ENCODE results near the gene RPS6KA1. TPM values are rescaled to one million over a fixed set of nuclear protein-coding genes. Genes with fewer than 3 reads are reported as not detected.

Gene RPS6KA1
- total RNA-seq, 6 experiments from 2014 or later: 6.2 to 42.6 (median 20.9) TPM

DNA sequence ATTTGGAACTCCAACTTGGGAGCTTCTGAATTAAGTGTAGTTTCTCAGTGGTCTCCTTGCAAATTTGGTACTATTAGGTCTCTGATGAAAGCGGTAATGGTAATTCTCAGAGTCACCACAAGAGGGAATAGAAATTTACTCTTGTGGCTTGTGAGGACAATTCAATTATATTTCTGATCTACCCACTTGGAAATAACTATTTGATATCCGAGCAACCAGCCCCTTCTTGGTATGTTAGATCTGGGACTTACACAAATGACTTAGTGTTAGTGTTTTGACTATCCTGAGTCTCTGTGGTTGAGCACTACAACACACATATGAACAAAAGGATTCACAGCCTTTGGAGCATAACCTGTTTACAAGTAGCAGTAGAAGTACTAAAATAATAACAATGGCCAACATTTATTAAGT lies 68.1 kb downstream of the RPS6KA1 start:
- no peak for DNase-seq
- Histone ChIP-seq H3K36me3 (no peaks in the 10 kb centered on the region), H3K27me3 (no peaks in the 10 kb centered on the region), H3K4me1 (peaks cover 0 to 5% (median 0%) of the 10 kb centered on the region in 4 donors), H3K9me3 (no peaks in the 10 kb centered on the region), H3K27ac (no peak overlapping the region), H3K4me3 (no peak overlapping the region)
- TF ChIP-seq POLR2A (IDR thresholded peaks at IDR 0.05): no peak
- TF ChIP-seq, protein P1, sequence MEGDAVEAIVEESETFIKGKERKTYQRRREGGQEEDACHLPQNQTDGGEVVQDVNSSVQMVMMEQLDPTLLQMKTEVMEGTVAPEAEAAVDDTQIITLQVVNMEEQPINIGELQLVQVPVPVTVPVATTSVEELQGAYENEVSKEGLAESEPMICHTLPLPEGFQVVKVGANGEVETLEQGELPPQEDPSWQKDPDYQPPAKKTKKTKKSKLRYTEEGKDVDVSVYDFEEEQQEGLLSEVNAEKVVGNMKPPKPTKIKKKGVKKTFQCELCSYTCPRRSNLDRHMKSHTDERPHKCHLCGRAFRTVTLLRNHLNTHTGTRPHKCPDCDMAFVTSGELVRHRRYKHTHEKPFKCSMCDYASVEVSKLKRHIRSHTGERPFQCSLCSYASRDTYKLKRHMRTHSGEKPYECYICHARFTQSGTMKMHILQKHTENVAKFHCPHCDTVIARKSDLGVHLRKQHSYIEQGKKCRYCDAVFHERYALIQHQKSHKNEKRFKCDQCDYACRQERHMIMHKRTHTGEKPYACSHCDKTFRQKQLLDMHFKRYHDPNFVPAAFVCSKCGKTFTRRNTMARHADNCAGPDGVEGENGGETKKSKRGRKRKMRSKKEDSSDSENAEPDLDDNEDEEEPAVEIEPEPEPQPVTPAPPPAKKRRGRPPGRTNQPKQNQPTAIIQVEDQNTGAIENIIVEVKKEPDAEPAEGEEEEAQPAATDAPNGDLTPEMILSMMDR (IDR thresholded peaks at IDR 0.05): peak; percentile 62 to 73 (median 65)
- 0% methylated on average over 2 of the region's 2 CpGs for WGBS (ENCODE audit: insufficient coverage, low coverage, low lambda C conversion rate, missing lambda C conversion rate)
- intact Hi-C loops (cut with DNase I): no loop called here
- ATAC-seq: peak; percentile 66 to 77 (median 70)

DNA sequence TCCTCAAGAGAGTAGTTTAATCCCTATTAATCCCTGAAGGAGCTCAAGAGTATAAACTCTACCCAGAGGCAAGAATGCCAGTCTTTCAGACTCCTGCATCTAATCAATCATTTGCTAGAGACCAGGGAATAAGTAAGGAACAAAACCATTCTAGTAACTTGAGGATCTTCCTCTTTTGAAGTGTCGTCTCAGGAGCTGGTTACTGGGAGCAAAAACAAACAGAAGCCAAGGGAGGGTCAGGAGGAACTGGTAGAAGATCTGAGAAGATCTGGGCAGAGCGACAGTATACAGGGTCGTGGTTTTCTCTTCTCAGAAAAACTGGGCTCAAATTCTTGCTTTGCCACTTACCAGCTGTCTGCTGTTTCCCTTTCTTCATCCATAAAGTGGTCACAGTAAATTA lies 69.3 kb downstream of the RPS6KA1 start:
- no peak for DNase-seq
- Histone ChIP-seq H3K4me1 (peaks cover 0 to 12% (median 0%) of the 10 kb centered on the region in 4 donors), H3K36me3 (no peaks in the 10 kb centered on the region), H3K27ac (no peak overlapping the region), H3K27me3 (no peaks in the 10 kb centered on the region), H3K4me3 (no peak overlapping the region), H3K9me3 (no peaks in the 10 kb centered on the region)
- peak in 1 of 4 donors; percentile 32 for ATAC-seq
- TF ChIP-seq POLR2A (IDR thresholded peaks at IDR 0.05): no peak
- TF ChIP-seq, protein P1 (IDR thresholded peaks at IDR 0.05): no peak
- 56% methylated on average over 3 of the region's 3 CpGs for WGBS (ENCODE audit: insufficient coverage, low coverage, low lambda C conversion rate, missing lambda C conversion rate)
- intact Hi-C loops (cut with DNase I): no loop called here

DNA sequence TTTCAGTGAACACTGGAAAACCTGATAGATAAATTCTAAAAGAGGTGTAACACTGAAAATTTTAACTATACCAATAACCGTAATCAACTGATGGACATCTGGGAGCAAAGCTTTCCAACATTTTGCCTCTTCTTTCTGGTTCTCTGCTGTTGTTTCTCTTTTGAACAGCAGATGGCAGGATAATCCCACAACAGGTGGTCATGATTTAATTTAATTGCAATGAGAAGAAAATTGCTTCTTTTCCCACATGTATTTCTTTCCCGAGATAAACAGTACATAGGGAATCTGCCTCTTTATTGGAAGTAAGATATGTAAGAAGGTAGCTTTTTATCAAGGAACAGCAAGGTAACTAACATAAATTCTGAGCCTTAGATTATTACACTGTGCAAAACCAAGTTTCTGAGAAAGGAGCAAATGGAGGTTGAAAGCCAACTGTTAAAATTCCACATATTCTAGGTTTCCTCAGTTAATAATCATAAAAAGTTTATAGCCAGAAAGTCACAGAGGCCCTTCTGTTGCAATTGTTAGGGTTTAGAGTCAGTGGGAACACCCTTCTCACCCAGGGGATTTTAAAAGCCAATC lies 72.9 kb downstream of the RPS6KA1 start:
- no peak overlapping the region for H3K4me3 ChIP-seq
- H3K27me3 ChIP-seq: no peaks in the 10 kb centered on the region
- ATAC-seq (peak; percentile 79 to 85 (median 84)), DNase-seq (no peak)
- no peak overlapping the region for H3K27ac ChIP-seq
- intact Hi-C loops (cut with DNase I): loop anchor here (5.0 to 10.0 kb wide), 4 partner anchors 72 to 272 kb away; no protein-coding TSS in a partner anchor
- WGBS (ENCODE audit: insufficient coverage, low coverage, low lambda C conversion rate, missing lambda C conversion rate): 0% methylated on average over 2 of the region's 2 CpGs
- H3K9me3 ChIP-seq: no peaks in the 10 kb centered on the region
- no peaks in the 10 kb centered on the region for H3K36me3 ChIP-seq
- TF ChIP-seq, protein P1 (IDR thresholded peaks at IDR 0.05): peak; percentile 86 to 96 (median 91)
- no peak for TF ChIP-seq POLR2A (IDR thresholded peaks at IDR 0.05)
- H3K4me1 ChIP-seq: peaks cover 0 to 22% (median 0%) of the 10 kb centered on the region in 4 donors

DNA sequence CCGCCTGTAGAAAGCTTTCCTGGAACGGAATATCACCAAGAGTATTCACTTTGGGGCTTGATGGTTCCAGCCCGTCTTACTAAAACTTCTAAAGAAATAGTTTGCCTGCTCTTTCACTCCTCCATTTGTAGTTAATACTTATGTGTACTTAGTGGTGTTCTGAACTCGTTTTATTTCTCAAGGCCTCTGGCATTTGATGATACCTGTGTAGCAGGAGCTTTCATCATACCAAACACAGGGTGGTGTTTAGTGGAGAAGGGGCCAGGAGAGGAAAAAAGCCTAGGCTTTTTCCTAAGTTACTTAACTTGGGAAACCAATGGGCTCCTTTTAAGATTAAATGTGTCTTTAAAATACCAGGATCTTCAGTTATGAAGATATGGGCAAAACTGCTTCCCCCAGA lies 74.3 kb downstream of the RPS6KA1 start:
- H3K27ac ChIP-seq: no peak overlapping the region
- WGBS (ENCODE audit: insufficient coverage, low coverage, low lambda C conversion rate, missing lambda C conversion rate): 49% methylated on average over 4 of the region's 4 CpGs
- no peaks in the 10 kb centered on the region for H3K27me3 ChIP-seq
- DNase-seq (no peak), ATAC-seq (peak; percentile 45 to 76 (median 51))
- TF ChIP-seq, protein P1 (IDR thresholded peaks at IDR 0.05): no peak
- intact Hi-C loops (cut with DNase I): loop anchor here (5.0 to 10.0 kb wide), 4 partner anchors 71 to 271 kb away; no protein-coding TSS in a partner anchor
- no peak overlapping the region for H3K4me3 ChIP-seq
- no peaks in the 10 kb centered on the region for H3K9me3 ChIP-seq
- peaks cover 0 to 22% (median 0%) of the 10 kb centered on the region in 4 donors for H3K4me1 ChIP-seq
- no peaks in the 10 kb centered on the region for H3K36me3 ChIP-seq

Data from right lobe of liver (tissue), 6 donors.